HEK293 (cell line): ENCODE measurements around the gene RHBDF1.

ENCODE experiments used
- CTCF ChIA-PET: fragments of 350-600 bp; formaldehyde crosslinking; extraction: SDS; loops from one replicate; lab custom pipeline; 2021; ENCODE audit warnings: antibody characterized with exemption; lab: Yijun Ruan, JAX
- POLR2A ChIA-PET: fragments of 300-600 bp; formaldehyde crosslinking; extraction: SDS; loops from one replicate; lab custom pipeline; 2020; ENCODE audit warnings: antibody characterized with exemption, inconsistent platforms; lab: Yijun Ruan, JAX
- H3K27ac ChIP-seq: fragments of 200-500 bp; sonication (Bioruptor generic); 2 replicates; pipeline ENCODE4 v1.5.1; 2014; ENCODE audit warnings: low read depth, low read length, control low read depth, inconsistent platforms; ENCODE audit errors: extremely low read depth
- H3K36me3 ChIP-seq, 2 experiments: fragments of 200-500 bp in 1 of 2; sonication (Bioruptor generic) in 1 of 2; 1 replicate in 1 of 2; 2 replicates in 1 of 2; pipeline ENCODE4 v1.5.1; 2014 to 2017; ENCODE audit warnings: inconsistent platforms in 2 of 2, low read length in 2 of 2; ENCODE audit not compliant: control insufficient read depth in 2 of 2, insufficient read depth in 1 of 2
- H3K4me1 ChIP-seq: fragments of 200-500 bp; sonication (Bioruptor generic); 2 replicates; pipeline ENCODE4 v1.5.1; 2014; ENCODE audit warnings: mild to moderate bottlenecking, low read length, inconsistent platforms; ENCODE audit not compliant: control insufficient read depth, insufficient read depth
- H3K4me3 ChIP-seq: 2 replicates; pipeline ENCODE4 v1.5.1; 2011; ENCODE audit warnings: low read depth, mild to moderate bottlenecking, control low read depth, low read length, moderate library complexity
- H3K9me3 ChIP-seq: fragments of 200-500 bp; sonication (Bioruptor generic); 2 replicates; pipeline ENCODE4 v1.5.1; 2014; ENCODE audit warnings: low read depth, low read length, inconsistent platforms; ENCODE audit not compliant: control insufficient read depth, insufficient read depth
- CTCF ChIP-seq: fragments of 450-650 bp; formaldehyde crosslinking; IDR thresholded peaks from 2 replicates; pipeline ENCODE4 v1.5.1; 2016; ENCODE audit warnings: missing biosample characterization, missing genetic modification characterization
- HOXA7 ChIP-seq: sonication (generic); formaldehyde crosslinking; IDR thresholded peaks from 2 replicates; pipeline ENCODE4 v1.8.1; 2022; ENCODE audit warnings: missing genetic modification reagents, borderline replicate concordance
- KLF9 ChIP-seq: fragments of 450-650 bp; formaldehyde crosslinking; IDR thresholded peaks from 2 replicates; pipeline ENCODE4 v1.5.1; 2016; ENCODE audit warnings: missing biosample characterization, missing genetic modification characterization, low read depth
- SCRT2 ChIP-seq: fragments of 450-650 bp; formaldehyde crosslinking; IDR thresholded peaks from 2 replicates; pipeline ENCODE4 v1.5.1; 2016; ENCODE audit warnings: missing biosample characterization, missing genetic modification characterization
- SETDB1 ChIP-seq: IDR thresholded peaks from one replicate; pipeline ENCODE4 v1.6.1; 2017; ENCODE audit warnings: mild to moderate bottlenecking, low read length, moderate library complexity, mixed read lengths; ENCODE audit not compliant: insufficient read length
- SP3 ChIP-seq: fragments of 450-650 bp; formaldehyde crosslinking; IDR thresholded peaks from 2 replicates; pipeline ENCODE4 v1.5.1; 2016; ENCODE audit warnings: missing biosample characterization, missing genetic modification characterization
- ZBTB8A ChIP-seq: fragments of 450-650 bp; formaldehyde crosslinking; IDR thresholded peaks from 2 replicates; pipeline ENCODE4 v1.5.1; 2016; ENCODE audit warnings: missing biosample characterization, missing genetic modification characterization
- ZNF10 ChIP-seq: fragments of 450-650 bp; formaldehyde crosslinking; IDR thresholded peaks from 2 replicates; pipeline ENCODE4 v1.5.1; 2017; ENCODE audit warnings: missing biosample characterization, missing genetic modification characterization
- ZNF112 ChIP-seq: fragments of 450-650 bp; formaldehyde crosslinking; IDR thresholded peaks from 2 replicates; pipeline ENCODE4 v1.5.0; 2017; ENCODE audit warnings: missing biosample characterization, missing genetic modification characterization
- ZNF121 ChIP-seq: fragments of 450-650 bp; formaldehyde crosslinking; IDR thresholded peaks from 2 replicates; pipeline ENCODE4 v1.5.1; 2016; ENCODE audit warnings: missing biosample characterization, missing genetic modification characterization
- ZNF16 ChIP-seq: fragments of 450-650 bp; formaldehyde crosslinking; IDR thresholded peaks from 2 replicates; pipeline ENCODE4 v1.5.1; 2016; ENCODE audit warnings: low read depth, missing biosample characterization, missing genetic modification characterization
- ZNF202 ChIP-seq: fragments of 450-650 bp; formaldehyde crosslinking; IDR thresholded peaks from 2 replicates; pipeline ENCODE4 v1.5.1; 2016; ENCODE audit warnings: missing biosample characterization, missing genetic modification characterization, borderline replicate concordance
- ZNF221 ChIP-seq: fragments of 450-650 bp; formaldehyde crosslinking; IDR thresholded peaks from 2 replicates; pipeline ENCODE4 v1.5.1; 2017; ENCODE audit warnings: missing biosample characterization, missing genetic modification characterization, borderline replicate concordance
- ZNF433 ChIP-seq: fragments of 450-650 bp; formaldehyde crosslinking; IDR thresholded peaks from 2 replicates; pipeline ENCODE4 v1.5.1; 2016; ENCODE audit warnings: missing biosample characterization, missing genetic modification characterization, low read depth
- ZNF596 ChIP-seq: fragments of 450-650 bp; IDR thresholded peaks from 2 replicates; pipeline ENCODE4 v1.5.0; 2018; ENCODE audit warnings: missing biosample characterization, mild to moderate bottlenecking, missing genetic modification characterization, moderate library complexity
- TF ChIP-seq, protein P1 (sequence below): fragments of 450-650 bp; IDR thresholded peaks from 2 replicates; pipeline ENCODE4 v1.5.1; 2018; ENCODE audit warnings: missing biosample characterization, mild to moderate bottlenecking, missing genetic modification characterization
- TF ChIP-seq, protein P2 (sequence below): fragments of 450-650 bp; formaldehyde crosslinking; optimal IDR thresholded peaks from 2 replicates; pipeline ENCODE3; 2016; ENCODE audit warnings: missing biosample characterization, mild to moderate bottlenecking, missing genetic modification characterization
- TF ChIP-seq, protein P3 (sequence below): fragments of 450-650 bp; formaldehyde crosslinking; IDR thresholded peaks from 2 replicates; pipeline ENCODE4 v1.5.1; 2016; ENCODE audit warnings: missing biosample characterization, missing genetic modification characterization, borderline replicate concordance

RHBDF1 gene

DNA sequence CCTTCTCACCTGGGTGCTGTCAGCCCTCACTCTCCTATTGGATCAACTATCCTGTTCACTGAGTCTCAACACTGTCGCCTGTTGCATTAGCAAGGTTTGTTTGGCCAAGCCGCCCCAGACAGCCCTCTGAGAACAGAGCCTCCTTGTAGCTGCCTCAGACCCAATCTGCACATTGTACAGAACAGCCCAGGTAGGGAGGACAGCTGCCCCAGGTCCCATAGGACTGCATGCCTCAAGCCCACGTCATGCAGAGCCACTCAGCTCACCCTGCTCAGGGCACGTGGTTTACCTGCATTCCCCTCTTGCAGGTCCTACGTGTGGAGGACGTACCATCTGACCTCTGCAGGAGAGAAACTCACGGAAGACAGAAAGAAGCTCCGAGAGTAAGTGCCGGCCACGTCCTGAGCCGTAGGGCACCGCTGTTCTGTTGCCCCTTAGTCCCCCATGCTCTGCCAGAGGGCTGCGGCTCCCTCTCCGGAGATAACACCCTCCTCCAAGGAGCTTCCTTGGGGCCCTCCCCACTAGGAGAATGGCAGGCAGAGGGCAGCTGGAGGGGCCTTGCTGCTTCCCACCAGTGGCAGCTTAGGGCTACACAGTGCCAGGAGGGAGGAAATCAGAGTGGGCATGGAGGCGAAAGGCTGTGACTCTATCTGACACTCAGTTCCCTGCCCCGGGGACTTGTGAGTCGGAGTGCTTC is 16.1 kb downstream of the RHBDF1 start:
- TF ChIP-seq SCRT2 (0 out of 2 replicates have a peak, but pooled peaks have one; percentile 28), KLF9 (tag by site-specific recombination) (no peak)
- TF ChIP-seq, protein P1, sequence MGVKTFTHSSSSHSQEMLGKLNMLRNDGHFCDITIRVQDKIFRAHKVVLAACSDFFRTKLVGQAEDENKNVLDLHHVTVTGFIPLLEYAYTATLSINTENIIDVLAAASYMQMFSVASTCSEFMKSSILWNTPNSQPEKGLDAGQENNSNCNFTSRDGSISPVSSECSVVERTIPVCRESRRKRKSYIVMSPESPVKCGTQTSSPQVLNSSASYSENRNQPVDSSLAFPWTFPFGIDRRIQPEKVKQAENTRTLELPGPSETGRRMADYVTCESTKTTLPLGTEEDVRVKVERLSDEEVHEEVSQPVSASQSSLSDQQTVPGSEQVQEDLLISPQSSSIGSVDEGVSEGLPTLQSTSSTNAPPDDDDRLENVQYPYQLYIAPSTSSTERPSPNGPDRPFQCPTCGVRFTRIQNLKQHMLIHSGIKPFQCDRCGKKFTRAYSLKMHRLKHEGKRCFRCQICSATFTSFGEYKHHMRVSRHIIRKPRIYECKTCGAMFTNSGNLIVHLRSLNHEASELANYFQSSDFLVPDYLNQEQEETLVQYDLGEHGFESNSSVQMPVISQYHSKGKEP: no peak
- TF ChIP-seq, protein P2, sequence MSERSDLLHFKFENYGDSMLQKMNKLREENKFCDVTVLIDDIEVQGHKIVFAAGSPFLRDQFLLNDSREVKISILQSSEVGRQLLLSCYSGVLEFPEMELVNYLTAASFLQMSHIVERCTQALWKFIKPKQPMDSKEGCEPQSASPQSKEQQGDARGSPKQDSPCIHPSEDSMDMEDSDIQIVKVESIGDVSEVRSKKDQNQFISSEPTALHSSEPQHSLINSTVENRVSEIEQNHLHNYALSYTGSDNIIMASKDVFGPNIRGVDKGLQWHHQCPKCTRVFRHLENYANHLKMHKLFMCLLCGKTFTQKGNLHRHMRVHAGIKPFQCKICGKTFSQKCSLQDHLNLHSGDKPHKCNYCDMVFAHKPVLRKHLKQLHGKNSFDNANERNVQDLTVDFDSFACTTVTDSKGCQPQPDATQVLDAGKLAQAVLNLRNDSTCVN (tag by site-specific recombination): no peak

GRCh38 chr16:55571-56136 is 16.8 kb downstream of the RHBDF1 start:
- POLR2A ChIA-PET: no interaction called here
- Histone ChIP-seq H3K4me3 (no peak overlapping the region), H3K36me3 (peaks cover 6 to 66% of the 10 kb centered on the region in 2 experiments; a peak in 2 of 3 replicates), H3K27ac (no peak overlapping the region), H3K9me3 (no peaks in the 10 kb centered on the region), H3K4me1 (no peaks in the 10 kb centered on the region)
- no peak for TF ChIP-seq SETDB1
- no peak for TF ChIP-seq ZNF10
- CTCF ChIA-PET: interaction anchor here (1.0 to 3.0 kb wide), 3 partner anchors 10 to 52 kb away, joined by 3 to 16 read pairs (median 7); no protein-coding TSS in a partner anchor

More for the DNA sequence above, 16.1 kb downstream of the RHBDF1 start:
- POLR2A ChIA-PET: interaction anchor here (0.6 to 1.1 kb wide), 2 partner anchors 15 to 32 kb away, joined by 4 to 10 read pairs; partner anchors contain the start of gene RHBDF1
- no peaks in the 10 kb centered on the region for H3K9me3 ChIP-seq
- H3K4me3 ChIP-seq: no peak overlapping the region
- CTCF ChIA-PET: interaction anchor here (1.0 to 3.0 kb wide), 3 partner anchors 9 to 51 kb away, joined by 3 to 16 read pairs (median 7); no protein-coding TSS in a partner anchor
- H3K36me3 ChIP-seq: peaks cover 0 to 63% of the 10 kb centered on the region in 2 experiments; a peak in 2 of 3 replicates
- no peaks in the 10 kb centered on the region for H3K4me1 ChIP-seq
- no peak overlapping the region for H3K27ac ChIP-seq

DNA sequence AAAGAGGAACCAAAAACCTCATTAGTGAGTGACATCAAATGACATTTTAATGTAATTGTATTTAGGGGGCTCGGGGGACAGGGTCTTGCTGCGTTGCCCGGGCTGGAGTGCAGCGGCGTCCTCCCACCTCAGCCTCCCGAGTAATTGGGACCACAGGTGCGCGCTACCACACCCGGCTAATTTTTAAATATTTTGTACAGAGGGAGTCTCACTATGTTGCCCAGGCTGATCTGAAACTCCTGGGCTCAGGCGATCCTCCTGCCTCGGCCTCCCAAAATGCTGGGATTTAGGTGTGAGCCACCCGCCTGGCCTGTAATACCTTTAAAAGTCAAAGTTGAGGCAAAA is 18.2 kb downstream of the RHBDF1 start:
- H3K4me3 ChIP-seq: peak overlapping the region; percentile 91
- POLR2A ChIA-PET: interaction anchor here (1.4 to 1.7 kb wide), 3 partner anchors 15 to 38 kb away, joined by 3 to 15 read pairs (median 3); no protein-coding TSS in a partner anchor
- TF ChIP-seq HOXA7 (CRISPR knock-in tag) (no peak), ZNF121 (tag by site-specific recombination) (peak; percentile 86), ZNF16 (tag by site-specific recombination) (no peak), CTCF (no peak), SP3 (tag by site-specific recombination) (no peak), ZNF221 (tag by site-specific recombination) (no peak), ZNF433 (tag by site-specific recombination) (no peak), ZNF10 (0 out of 2 replicates have a peak, but pooled peaks have one; percentile 4), ZNF202 (tag by site-specific recombination) (no peak), ZNF112 (tag by site-specific recombination) (no peak), ZNF596 (tag by site-specific recombination) (no peak), ZBTB8A (tag by site-specific recombination) (peak; percentile 51)
- TF ChIP-seq, protein P3, sequence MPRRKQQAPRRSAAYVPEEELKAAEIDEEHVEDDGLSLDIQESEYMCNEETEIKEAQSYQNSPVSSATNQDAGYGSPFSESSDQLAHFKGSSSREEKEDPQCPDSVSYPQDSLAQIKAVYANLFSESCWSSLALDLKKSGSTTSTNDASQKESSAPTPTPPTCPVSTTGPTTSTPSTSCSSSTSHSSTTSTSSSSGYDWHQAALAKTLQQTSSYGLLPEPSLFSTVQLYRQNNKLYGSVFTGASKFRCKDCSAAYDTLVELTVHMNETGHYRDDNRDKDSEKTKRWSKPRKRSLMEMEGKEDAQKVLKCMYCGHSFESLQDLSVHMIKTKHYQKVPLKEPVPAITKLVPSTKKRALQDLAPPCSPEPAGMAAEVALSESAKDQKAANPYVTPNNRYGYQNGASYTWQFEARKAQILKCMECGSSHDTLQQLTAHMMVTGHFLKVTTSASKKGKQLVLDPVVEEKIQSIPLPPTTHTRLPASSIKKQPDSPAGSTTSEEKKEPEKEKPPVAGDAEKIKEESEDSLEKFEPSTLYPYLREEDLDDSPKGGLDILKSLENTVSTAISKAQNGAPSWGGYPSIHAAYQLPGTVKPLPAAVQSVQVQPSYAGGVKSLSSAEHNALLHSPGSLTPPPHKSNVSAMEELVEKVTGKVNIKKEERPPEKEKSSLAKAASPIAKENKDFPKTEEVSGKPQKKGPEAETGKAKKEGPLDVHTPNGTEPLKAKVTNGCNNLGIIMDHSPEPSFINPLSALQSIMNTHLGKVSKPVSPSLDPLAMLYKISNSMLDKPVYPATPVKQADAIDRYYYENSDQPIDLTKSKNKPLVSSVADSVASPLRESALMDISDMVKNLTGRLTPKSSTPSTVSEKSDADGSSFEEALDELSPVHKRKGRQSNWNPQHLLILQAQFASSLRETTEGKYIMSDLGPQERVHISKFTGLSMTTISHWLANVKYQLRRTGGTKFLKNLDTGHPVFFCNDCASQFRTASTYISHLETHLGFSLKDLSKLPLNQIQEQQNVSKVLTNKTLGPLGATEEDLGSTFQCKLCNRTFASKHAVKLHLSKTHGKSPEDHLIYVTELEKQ (tag by site-specific recombination): no peak
- CTCF ChIA-PET: interaction anchor here (1.7 kb wide), 2 partner anchors 10 to 12 kb away, joined by 5 to 8 read pairs; no protein-coding TSS in a partner anchor
- peaks cover 19 to 66% of the 10 kb centered on the region in 2 experiments; a peak in 2 of 3 replicates for H3K36me3 ChIP-seq
- H3K9me3 ChIP-seq: no peaks in the 10 kb centered on the region
- no peaks in the 10 kb centered on the region for H3K4me1 ChIP-seq
- H3K27ac ChIP-seq: peak overlapping the region; percentile 84
